HUDEP-2 (cell line): ENCODE results near the gene GALK2.
"Not testable (repeated sequence)": the region's sequence is repeated elsewhere in the genome, so short reads cannot be mapped to it uniquely, and the experiment has no call there.

Source experiments
- DNase-seq, 76 experiments: peaks; one replicate each; lab custom pipeline; 2025; ENCODE audit not compliant: unreplicated experiment in 76 of 76; lab: John Stamatoyannopoulos, UW

Gene GALK2

GRCh38 chr15:49212897-49213296, 42.9 kb downstream of the GALK2 start:
- DNase-seq, result no peak

- peak in 21 of 76 experiments; percentile 1 to 75 (median 41) for DNase-seq
These were observed 46.0 kb downstream of the GALK2 start for GRCh38 chr15:49215768-49216739.

GRCh38 chr15:49223536-49224274, 53.7 kb downstream of the GALK2 start:
- no peak for DNase-seq

- peak in 65 of 76 experiments; percentile 10 to 78 (median 43) for DNase-seq
These were observed 55.7 kb downstream of the GALK2 start for GRCh38 chr15:49225572-49226281.

- DNase-seq, result no peak
These were observed 57.6 kb downstream of the GALK2 start for GRCh38 chr15:49227602-49228001.

- no peak for DNase-seq
These were observed 59.9 kb downstream of the GALK2 start for GRCh38 chr15:49229922-49230321.

GRCh38 chr15:49232236-49232806, 62.3 kb downstream of the GALK2 start:
- no peak for DNase-seq

GRCh38 chr15:49235446-49236124, 65.5 kb downstream of the GALK2 start:
- peak in 58 of 76 experiments; percentile 1 to 74 (median 38) for DNase-seq

- DNase-seq, result no peak
These were observed 66.8 kb downstream of the GALK2 start for GRCh38 chr15:49236869-49237268.

GRCh38 chr15:49238342-49238741, 68.3 kb downstream of the GALK2 start:
- DNase-seq, result no peak

GRCh38 chr15:49239105-49239504, 69.1 kb downstream of the GALK2 start:
- DNase-seq, result no peak

GRCh38 chr15:49242820-49243219, 72.8 kb downstream of the GALK2 start:
- no peak for DNase-seq

GRCh38 chr15:49247556-49248110, 77.6 kb downstream of the GALK2 start:
- DNase-seq, result no peak

- no peak for DNase-seq
These were observed 78.2 kb downstream of the GALK2 start for GRCh38 chr15:49248291-49248690.

- DNase-seq, result no peak
These were observed 86.1 kb downstream of the GALK2 start for GRCh38 chr15:49255966-49256759.

- not testable (repeated sequence) for DNase-seq
These were observed 95.1 kb downstream of the GALK2 start for GRCh38 chr15:49265117-49265516.

GRCh38 chr15:49265911-49266310, 95.9 kb downstream of the GALK2 start:
- no peak for DNase-seq

- DNase-seq, result no peak
These were observed 100.7 kb downstream of the GALK2 start for GRCh38 chr15:49270541-49271421.
